Measurements from ENCODE around the gene CCNDBP1. TPM values are rescaled to one million over a fixed set of nuclear protein-coding genes. Genes with fewer than 3 reads are reported as not detected.
"Not testable (repeated sequence)": the region's sequence is repeated elsewhere in the genome, so short reads cannot be mapped to it uniquely, and the experiment has no call there.

CCNDBP1 gene
- polyA plus RNA-seq, 1 experiment: 76.5 TPM

DNA sequence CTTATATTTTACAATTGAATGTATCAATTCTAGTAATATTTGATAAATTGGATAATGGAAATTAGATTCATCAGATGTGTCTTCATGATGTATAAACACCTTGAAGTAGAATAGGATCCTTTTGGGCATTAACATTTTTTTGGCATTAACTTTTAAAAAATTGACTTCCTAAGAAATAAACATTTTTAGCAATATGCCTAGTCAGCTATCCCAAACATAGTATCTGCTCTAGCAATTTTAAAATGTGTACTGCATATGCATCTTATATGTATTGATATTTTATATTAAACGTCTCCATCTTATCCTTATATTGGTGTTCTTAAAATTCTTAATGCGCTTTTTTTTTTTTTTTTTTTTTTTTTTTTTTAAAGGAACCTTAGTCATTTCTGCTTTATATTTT lies 8.5 kb downstream of the CCNDBP1 start:
- H3K36me3 ChIP-seq (ENCODE audit: control insufficient read depth, insufficient read depth, low read length): peaks cover 6% of the 10 kb centered on the region

DNA sequence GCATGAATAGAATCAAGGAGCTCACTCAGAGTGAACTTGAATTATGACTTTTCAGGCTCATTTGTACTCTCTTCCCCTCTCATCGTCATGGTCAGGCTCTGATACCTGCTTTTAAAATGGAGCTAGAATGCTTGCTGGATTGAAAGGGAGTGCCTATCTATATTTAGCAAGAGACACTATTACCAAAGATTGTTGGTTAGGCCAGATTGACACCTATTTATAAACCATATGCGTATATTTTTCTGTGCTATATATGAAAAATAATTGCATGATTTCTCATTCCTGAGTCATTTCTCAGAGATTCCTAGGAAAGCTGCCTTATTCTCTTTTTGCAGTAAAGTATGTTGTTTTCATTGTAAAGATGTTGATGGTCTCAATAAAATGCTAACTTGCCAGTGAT lies 9.6 kb downstream of the CCNDBP1 start:
- peaks cover 6% of the 10 kb centered on the region for H3K36me3 ChIP-seq (ENCODE audit: control insufficient read depth, insufficient read depth, low read length)
- H3K27me3 ChIP-seq (ENCODE audit: control insufficient read depth, insufficient read depth, low read length): no peaks in the 10 kb centered on the region
- POLR2A ChIA-PET: no interaction called here
- TF ChIP-seq, protein P1, sequence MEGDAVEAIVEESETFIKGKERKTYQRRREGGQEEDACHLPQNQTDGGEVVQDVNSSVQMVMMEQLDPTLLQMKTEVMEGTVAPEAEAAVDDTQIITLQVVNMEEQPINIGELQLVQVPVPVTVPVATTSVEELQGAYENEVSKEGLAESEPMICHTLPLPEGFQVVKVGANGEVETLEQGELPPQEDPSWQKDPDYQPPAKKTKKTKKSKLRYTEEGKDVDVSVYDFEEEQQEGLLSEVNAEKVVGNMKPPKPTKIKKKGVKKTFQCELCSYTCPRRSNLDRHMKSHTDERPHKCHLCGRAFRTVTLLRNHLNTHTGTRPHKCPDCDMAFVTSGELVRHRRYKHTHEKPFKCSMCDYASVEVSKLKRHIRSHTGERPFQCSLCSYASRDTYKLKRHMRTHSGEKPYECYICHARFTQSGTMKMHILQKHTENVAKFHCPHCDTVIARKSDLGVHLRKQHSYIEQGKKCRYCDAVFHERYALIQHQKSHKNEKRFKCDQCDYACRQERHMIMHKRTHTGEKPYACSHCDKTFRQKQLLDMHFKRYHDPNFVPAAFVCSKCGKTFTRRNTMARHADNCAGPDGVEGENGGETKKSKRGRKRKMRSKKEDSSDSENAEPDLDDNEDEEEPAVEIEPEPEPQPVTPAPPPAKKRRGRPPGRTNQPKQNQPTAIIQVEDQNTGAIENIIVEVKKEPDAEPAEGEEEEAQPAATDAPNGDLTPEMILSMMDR (IDR thresholded peaks at IDR 0.05; ENCODE audit: insufficient read depth, low read depth, low read length): no peak
- H3K4me3 ChIP-seq (ENCODE audit: low read depth, low read length): no peak overlapping the region
- CTCF ChIA-PET: interaction anchor here (1.2 to 7.1 kb wide), 4 partner anchors 8 to 91 kb away, joined by 4 to 61 read pairs (median 14); no protein-coding TSS in a partner anchor
- DNase-seq (ENCODE audit: low read depth): no peak

More for the DNA sequence above, 8.5 kb downstream of the CCNDBP1 start:
- DNase-seq (ENCODE audit: low read depth): no peak
- TF ChIP-seq, protein P1 (IDR thresholded peaks at IDR 0.05; ENCODE audit: insufficient read depth, low read depth, low read length): no peak
- H3K4me3 ChIP-seq (ENCODE audit: low read depth, low read length): no peak overlapping the region
- ChIA-PET CTCF (interaction anchor here (1.2 to 7.1 kb wide), 5 partner anchors 7 to 92 kb away, joined by 4 to 61 read pairs (median 10); no protein-coding TSS in a partner anchor), POLR2A (no interaction called here)
- H3K27me3 ChIP-seq (ENCODE audit: control insufficient read depth, insufficient read depth, low read length): no peaks in the 10 kb centered on the region

DNA sequence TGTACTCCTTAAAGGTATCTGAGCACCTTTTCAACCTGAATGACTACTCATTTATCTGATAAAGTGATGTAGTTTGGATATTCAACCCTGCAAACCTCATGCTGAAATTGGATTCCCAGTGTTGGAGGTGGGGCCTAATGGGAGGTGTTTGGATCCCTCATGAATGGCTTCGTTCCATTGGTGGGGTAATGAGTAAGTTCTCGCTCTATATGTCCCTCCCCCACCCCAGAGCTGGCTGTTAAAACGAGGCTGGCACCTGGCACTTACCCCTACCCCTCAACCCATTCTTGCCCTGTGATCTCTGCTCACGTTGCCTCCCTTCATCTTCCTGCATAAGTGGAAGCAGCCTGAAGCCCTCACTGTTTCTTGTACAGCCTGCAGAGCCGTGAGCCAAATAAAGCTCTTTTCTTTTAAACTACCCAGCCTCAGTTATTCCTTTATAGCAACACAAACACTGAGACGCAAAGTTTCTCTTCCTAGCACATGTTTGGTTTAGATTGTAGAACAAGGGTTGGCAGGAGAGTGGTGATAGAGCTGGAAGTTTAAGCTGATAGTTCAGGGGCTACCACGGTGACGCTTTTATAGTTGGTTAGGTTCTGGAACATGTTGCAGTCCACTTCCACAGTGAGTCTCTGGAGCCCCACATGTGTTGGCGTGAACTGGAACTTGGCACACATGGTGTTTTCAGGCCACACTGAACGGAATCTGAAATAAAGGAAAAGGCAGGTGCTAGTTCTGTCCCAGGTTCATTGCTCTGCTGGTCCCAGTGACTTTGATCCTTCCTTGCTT lies 11.8 kb downstream of the CCNDBP1 start:
- H3K27me3 ChIP-seq (ENCODE audit: control insufficient read depth, insufficient read depth, low read length): no peaks in the 10 kb centered on the region
- no peak overlapping the region for H3K4me3 ChIP-seq (ENCODE audit: low read depth, low read length)
- peaks cover 1% of the 10 kb centered on the region for H3K36me3 ChIP-seq (ENCODE audit: control insufficient read depth, insufficient read depth, low read length)
- POLR2A ChIA-PET: no interaction called here
- CTCF ChIA-PET: interaction anchor here (1.2 to 3.7 kb wide), 2 partner anchors 10 to 89 kb away, joined by 5 to 17 read pairs; no protein-coding TSS in a partner anchor
- no peak for DNase-seq (ENCODE audit: low read depth)
- TF ChIP-seq, protein P1 (IDR thresholded peaks at IDR 0.05; ENCODE audit: insufficient read depth, low read depth, low read length): no peak

DNA sequence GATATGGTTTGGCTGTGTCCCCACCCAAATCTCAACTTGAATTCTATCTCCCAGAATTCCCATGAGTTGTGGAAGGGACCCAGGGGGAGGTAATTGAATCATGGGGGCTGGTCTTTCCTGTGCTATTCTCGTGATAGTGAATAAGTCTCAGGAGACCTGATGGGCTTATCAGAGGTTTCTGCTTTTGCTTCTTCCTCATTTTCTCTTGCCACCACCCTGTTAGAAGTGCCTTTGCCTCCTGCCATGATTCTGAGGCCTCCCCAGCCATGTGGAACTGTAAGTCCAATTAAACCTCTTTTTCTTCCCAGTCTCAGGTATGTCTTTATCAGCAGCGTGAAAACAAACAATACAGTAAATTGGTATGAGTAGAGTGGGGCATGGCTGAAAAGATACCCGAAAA lies 12.6 kb downstream of the CCNDBP1 start:
- H3K4me3 ChIP-seq (ENCODE audit: low read depth, low read length); CTCF ChIA-PET; H3K27me3 ChIP-seq (ENCODE audit: control insufficient read depth, insufficient read depth, low read length); POLR2A ChIA-PET; H3K36me3 ChIP-seq (ENCODE audit: control insufficient read depth, insufficient read depth, low read length); DNase-seq (ENCODE audit: low read depth): not testable (repeated sequence)

DNA sequence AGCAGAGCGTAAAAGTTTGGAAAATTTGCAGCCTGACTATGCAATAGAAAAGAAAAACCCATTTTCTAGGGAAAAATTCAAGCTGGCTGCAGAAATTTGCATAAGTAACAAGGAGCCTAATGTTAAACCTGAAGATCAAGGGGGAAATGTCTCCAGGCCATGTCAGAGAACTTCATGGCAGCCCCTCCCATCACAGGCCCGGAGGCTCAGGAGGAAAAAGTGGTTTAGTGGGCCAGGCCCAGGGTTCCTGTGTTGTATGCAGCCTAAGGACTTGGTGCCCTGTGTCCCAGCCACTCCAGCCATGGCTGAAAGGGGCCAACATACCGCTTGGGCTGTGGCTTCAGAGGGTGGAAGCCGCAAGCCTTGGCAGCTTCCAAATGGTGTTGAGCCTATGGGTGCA lies 13.4 kb downstream of the CCNDBP1 start:
- POLR2A ChIA-PET; H3K36me3 ChIP-seq (ENCODE audit: control insufficient read depth, insufficient read depth, low read length); DNase-seq (ENCODE audit: low read depth); CTCF ChIA-PET; H3K27me3 ChIP-seq (ENCODE audit: control insufficient read depth, insufficient read depth, low read length); H3K4me3 ChIP-seq (ENCODE audit: low read depth, low read length): not testable (repeated sequence)

DNA sequence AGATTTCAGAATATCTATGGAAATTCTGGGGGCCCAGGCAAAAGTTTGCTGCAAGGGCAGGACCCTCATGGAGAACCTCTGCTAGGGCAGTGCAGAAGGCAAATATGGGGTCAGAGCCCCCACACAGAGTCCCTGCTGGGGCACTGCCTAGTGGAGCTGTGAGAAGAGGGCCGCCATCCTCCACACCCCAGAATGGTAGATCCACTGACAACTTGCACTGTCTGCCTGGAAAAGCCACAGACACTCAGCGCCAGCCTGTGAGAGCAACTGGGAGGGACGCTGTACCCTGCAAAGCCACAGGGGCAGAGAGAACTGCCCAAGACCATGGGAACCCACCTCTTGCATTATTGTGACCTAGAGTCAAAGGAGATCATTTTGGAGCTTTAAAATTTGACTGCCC lies 13.8 kb downstream of the CCNDBP1 start:
- POLR2A ChIA-PET: no interaction called here
- TF ChIP-seq, protein P1 (IDR thresholded peaks at IDR 0.05; ENCODE audit: insufficient read depth, low read depth, low read length): no peak
- CTCF ChIA-PET: interaction anchor here (0.9 kb wide), 1 partner anchor 28 kb away, joined by 3 read pairs; no protein-coding TSS in a partner anchor
- Histone ChIP-seq H3K4me3 (ENCODE audit: low read depth, low read length) (no peak overlapping the region), H3K27me3 (ENCODE audit: control insufficient read depth, insufficient read depth, low read length) (no peaks in the 10 kb centered on the region), H3K36me3 (ENCODE audit: control insufficient read depth, insufficient read depth, low read length) (peaks cover 1% of the 10 kb centered on the region)
- no peak for DNase-seq (ENCODE audit: low read depth)
